Activated T-cell treated with anti-CD3 and anti-CD28 coated beads, Interleukin-2, amount 50 U/mL, for 48 hours (primary cell): Measurements from ENCODE around the gene STK38L.

Experiments
- DNase-seq, 2 experiments: peaks; one replicate each; pipeline ENCODE4 v3.0.0-alpha.2; 2020

STK38L gene

GRCh38 chr12:27280412-27280811, 36.3 kb downstream of the STK38L start:
- no peak for DNase-seq

- DNase-seq: no peak
Observed at GRCh38 chr12:27282754-27283153, 38.7 kb downstream of the STK38L start.

- no peak for DNase-seq
Observed at GRCh38 chr12:27284021-27284420, 39.9 kb downstream of the STK38L start.

GRCh38 chr12:27284751-27285150, 40.7 kb downstream of the STK38L start:
- no peak for DNase-seq

- DNase-seq: no peak
Observed at GRCh38 chr12:27285403-27285802, 41.3 kb downstream of the STK38L start.

GRCh38 chr12:27289414-27289813, 45.3 kb downstream of the STK38L start:
- no peak for DNase-seq

- DNase-seq: no peak
Observed at GRCh38 chr12:27290501-27291168, 46.5 kb downstream of the STK38L start.

GRCh38 chr12:27291862-27292261, 47.8 kb downstream of the STK38L start:
- DNase-seq: no peak

GRCh38 chr12:27292718-27293117, 48.6 kb downstream of the STK38L start:
- DNase-seq: no peak

- no peak for DNase-seq
Observed at GRCh38 chr12:27293463-27293862, 49.4 kb downstream of the STK38L start.

GRCh38 chr12:27296674-27297073, 52.6 kb downstream of the STK38L start:
- no peak for DNase-seq

GRCh38 chr12:27297566-27297965, 53.5 kb downstream of the STK38L start:
- DNase-seq: no peak

- no peak for DNase-seq
Observed at GRCh38 chr12:27299102-27299501, 55.0 kb downstream of the STK38L start.

GRCh38 chr12:27300226-27300625, 56.1 kb downstream of the STK38L start:
- no peak for DNase-seq

- DNase-seq: no peak
Observed at GRCh38 chr12:27303139-27304111, 59.3 kb downstream of the STK38L start.

GRCh38 chr12:27304856-27305255, 60.8 kb downstream of the STK38L start:
- DNase-seq: no peak

GRCh38 chr12:27305673-27306456, 61.8 kb downstream of the STK38L start:
- no peak for DNase-seq

GRCh38 chr12:27309293-27309994, 65.4 kb downstream of the STK38L start:
- no peak for DNase-seq

- no peak for DNase-seq
Observed at GRCh38 chr12:27309995-27310315, 65.9 kb downstream of the STK38L start.

GRCh38 chr12:27316947-27317346, 72.9 kb downstream of the STK38L start:
- no peak for DNase-seq

- DNase-seq: no peak
Observed at GRCh38 chr12:27319409-27319808, 75.3 kb downstream of the STK38L start.

- no peak for DNase-seq
Observed at GRCh38 chr12:27319848-27320247, 75.8 kb downstream of the STK38L start.

GRCh38 chr12:27324530-27324929, 80.4 kb downstream of the STK38L start:
- DNase-seq: no peak
